GM18498 (cell line): ENCODE measurements around the gene KCNC1.

Source experiments
- ATAC-seq: cut with Tn5 transposase; IDR thresholded peaks from one replicate; pipeline ENCODE4 v1.9.1; 2021; ENCODE audit warnings: mild to moderate bottlenecking, moderate library complexity; ENCODE audit not compliant: unreplicated experiment

Gene KCNC1

DNA sequence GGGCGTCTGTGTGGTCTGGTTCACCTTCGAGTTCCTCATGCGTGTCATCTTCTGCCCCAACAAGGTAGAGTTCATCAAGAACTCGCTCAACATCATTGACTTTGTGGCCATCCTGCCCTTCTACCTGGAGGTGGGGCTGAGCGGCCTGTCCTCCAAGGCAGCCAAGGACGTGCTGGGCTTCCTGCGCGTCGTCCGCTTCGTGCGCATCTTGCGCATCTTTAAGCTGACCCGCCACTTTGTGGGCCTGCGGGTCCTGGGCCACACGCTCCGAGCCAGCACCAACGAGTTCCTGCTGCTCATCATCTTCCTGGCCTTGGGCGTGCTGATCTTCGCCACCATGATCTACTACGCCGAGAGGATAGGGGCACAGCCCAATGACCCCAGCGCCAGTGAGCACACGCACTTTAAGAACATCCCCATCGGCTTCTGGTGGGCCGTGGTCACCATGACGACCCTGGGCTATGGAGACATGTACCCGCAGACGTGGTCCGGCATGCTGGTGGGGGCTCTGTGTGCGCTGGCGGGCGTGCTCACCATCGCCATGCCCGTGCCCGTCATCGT is 37.3 kb downstream of the KCNC1 start:
- ATAC-seq, result no peak

GRCh38 chr11:17772704-17773600 is 38.4 kb downstream of the KCNC1 start:
- ATAC-seq, result no peak

DNA sequence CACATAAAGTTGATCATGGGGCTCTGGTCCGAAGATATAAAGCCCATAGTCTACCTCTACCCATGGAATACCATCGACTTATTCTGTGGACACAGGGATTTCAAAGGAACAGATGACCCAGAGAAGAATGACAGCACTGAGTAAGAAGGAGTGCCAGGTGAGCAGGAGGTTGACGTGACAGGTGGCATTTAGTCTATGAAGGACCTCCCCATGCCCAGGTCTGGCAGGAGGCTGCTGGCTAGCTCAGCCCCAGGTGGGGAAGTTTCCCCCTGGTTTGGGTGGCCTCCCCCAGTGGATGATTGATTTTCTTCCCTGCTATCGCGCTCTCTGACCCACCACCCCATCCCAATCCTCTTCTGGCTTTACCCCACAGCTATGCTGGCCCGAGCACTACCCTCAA is 39.1 kb downstream of the KCNC1 start:
- no peak for ATAC-seq

DNA sequence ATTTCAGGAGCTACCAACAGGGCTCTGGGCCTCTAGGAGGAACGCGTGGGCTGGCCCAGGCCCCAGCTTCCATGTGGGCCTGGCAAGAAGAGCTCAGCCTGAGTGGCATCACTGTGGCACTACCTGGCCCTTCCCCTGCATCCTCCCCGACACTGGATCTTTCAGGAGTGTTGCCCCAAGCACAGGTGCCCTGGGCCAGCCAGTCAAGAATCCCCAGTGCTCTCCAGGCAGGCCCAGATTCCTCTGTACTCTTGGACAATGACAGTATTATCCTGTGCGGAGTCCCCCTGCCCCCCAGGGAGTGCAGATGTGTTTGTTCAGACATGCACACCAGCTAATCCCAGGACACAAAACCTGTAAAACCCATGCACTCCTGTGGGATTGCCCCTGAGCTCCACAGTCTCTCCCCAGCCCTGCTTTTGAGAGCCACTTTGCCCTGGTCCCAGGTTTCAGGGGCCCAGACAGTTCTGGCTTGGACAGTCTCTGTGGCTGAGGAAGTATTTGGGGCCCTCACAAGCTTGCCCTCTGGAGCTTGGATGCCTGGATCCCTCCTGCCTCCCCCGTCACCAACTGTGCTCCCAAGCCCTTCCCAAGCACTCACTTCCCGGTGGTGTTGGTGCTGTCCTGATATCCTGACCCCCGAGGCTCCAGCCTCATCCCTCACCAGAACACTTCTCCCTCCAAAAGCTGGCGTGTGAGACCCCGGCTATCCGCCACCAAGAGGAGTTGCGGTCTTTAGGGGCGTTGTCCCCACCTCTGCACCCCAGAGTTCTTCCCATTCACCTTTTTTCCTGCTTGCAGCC is 39.9 kb downstream of the KCNC1 start:
- no peak for ATAC-seq

DNA sequence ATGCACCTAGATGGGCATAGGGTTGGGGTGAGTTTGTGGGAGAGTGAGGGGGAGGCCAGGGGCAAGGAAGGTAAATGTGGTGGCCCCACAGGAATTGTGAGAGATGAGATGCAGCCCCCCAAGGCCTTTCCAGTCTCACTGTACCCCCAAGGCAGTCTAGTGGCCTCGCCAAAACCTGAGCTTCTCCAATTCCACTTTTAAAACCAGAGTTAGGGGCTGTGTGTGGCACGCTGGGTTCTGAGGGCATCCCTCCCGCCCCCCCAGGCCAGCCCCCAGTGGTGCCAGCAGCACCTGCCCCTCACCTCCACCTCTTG is 40.4 kb downstream of the KCNC1 start:
- ATAC-seq, result no peak

- no peak for ATAC-seq
Measured at GRCh38 chr11:17775507-17776211, 41.1 kb downstream of the KCNC1 start.

GRCh38 chr11:17776212-17776875 is 41.8 kb downstream of the KCNC1 start:
- ATAC-seq, result no peak

- ATAC-seq, result no peak
Measured at GRCh38 chr11:17777086-17777737, 42.6 kb downstream of the KCNC1 start.

- no peak for ATAC-seq
Measured at GRCh38 chr11:17777738-17778091, 43.1 kb downstream of the KCNC1 start.

GRCh38 chr11:17778352-17778751 is 43.8 kb downstream of the KCNC1 start:
- ATAC-seq, result no peak

DNA sequence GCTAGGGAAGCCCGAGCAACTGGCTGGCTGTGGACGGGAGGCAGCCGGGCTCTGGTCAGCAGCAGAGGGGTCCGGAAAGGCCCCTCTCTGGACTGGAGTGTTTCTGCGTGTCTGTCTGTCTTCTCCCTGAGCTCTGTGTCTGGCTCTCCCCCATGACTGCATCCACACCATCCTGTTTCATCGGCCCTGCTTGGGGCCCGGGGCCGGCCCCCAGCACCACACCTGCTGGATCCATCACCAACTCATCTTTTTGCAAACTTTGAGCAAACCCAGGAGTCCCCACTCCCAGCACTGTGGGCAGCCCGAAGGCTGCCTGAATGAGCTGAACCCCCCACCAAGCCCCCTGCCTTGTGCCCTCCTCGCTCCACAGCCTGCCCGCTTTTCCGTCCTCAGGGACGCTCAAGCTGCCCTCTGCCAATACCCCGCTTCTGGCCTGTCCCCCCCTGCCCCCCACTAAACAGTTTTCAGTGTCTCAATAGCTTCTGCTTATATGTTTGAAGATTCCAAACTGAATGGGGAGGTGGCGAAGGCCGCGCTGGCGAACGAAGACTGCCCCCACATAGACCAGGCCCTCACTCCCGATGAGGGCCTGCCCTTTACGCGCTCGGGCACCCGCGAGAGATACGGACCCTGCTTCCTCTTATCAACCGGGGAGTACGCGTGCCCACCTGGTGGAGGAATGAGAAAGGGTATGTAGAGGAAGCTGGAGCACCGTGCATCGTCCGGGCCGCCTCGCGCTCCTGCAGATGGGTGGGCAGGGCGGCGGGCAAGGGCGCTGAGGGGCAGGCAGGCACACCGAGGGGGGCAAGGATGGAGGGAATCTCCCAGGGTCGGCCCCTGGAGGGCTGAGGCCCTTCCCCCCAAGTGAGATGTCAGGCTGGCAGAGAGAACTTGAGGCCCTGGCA is 44.6 kb downstream of the KCNC1 start:
- ATAC-seq, result no peak

DNA sequence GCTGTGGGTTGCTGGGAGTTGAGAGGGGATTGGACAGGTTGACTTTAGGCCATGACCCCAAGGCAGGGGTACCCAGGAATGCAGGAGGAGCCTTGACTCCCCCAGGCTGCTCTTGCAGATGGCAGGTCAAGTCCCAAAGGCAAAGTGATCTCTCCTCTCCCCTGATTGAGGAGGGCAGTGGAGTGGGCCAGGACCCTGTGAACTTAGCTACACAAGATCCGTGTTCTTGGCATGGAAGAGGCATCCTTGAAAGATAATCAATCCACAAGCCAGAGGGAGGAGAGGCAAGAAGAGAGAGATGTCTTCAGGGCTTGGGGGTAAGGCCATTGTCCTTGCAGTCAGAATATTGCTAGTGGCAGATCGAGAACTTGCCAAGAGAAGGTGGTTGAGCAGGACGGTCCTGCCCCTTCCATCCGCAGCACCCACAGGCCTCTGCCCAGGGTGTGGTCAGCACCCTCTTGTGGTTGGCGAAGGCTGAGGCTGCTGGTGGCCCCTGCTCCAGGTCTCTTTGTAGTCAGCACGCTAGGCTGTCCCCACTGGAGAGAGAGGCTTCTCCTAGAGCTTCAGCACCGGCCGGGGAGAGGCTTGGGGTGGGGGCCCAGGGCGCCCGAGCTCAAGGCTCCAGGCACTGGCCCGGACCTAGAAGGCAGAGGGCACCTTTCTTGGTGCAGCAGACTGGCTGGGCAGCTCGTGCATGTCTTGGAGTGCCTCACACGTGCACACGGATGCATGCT is 45.4 kb downstream of the KCNC1 start:
- ATAC-seq, result no peak

DNA sequence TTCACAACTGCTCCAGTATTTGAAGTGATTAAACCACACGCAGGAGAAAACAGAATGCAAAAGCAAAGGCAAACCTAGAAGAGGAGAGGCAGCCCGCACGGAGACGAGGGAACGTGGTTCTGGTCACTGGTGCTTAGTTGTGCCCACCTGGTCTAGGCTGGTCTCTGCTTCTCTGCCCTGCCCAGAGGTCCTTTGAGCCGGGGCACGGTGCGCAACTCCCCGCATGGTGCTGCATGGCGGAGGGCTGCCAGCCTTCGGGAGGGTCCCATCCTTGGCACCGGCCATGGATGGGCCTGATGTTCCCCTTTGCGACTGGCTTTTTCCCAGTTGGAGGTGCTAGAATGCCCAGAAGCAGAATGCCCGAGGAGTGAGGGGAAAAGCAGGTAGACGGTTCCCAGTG is 46.1 kb downstream of the KCNC1 start:
- no peak for ATAC-seq

DNA sequence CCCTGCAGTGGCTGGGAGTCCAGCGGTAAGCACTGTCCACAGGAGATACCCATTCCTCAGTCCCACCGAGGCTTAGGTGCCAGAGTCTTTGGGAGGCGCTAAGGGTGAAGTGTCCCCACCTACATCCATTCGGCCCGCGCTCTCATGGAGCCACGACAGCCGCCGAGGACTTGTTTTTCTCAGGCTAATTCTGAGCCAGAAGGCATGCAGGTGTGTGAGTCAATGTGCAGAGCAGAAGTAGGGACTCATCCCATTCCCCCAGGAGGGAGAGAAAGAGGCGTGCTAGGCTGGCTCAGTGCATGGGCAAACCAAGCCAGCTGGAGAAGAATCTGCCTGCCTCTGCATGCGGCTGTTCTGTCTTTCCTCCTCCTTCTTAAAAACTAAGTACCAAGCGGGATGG is 46.6 kb downstream of the KCNC1 start:
- ATAC-seq, result no peak

DNA sequence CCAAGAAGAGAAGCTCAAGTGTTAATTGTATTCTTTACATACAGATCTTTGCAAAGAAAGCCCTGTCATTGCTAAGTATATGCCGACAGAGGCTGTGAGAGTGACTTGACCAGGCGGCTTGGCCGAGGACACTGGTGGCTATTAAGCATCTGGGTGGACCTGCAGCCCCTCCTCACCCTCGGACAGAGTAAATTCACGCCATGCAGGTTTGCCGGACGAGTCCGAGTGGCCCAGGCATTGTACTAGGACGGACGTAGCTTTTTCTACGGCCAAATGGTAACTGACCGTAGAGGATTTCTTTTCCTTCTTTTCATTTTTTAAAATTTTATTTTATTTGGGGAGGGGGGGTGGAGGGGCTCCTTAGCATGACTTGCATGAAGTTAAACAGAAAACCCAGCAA is 47.0 kb downstream of the KCNC1 start:
- ATAC-seq, result no peak

DNA sequence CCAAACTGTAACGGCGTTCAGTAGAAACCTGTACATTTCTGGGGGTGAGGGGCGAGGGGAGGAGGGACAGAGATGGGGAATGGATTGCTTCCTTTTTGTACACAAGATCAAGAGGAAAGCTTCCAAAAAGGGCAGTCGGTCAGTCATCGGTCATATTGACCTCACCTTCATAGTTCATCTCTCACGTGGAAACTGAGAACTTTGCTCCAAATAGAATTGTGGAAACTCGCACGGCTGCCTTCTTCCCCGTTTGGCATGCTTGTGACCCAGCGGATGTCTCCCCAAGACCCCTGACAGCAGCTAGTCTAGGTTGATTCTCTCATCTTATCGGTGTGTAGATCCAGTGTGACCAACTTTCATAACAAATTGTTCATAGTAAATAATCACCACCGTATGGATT is 47.6 kb downstream of the KCNC1 start:
- no peak for ATAC-seq

- ATAC-seq, result no peak
Measured at GRCh38 chr11:17782603-17783337, 48.2 kb downstream of the KCNC1 start.

GRCh38 chr11:17783878-17784277 is 49.3 kb downstream of the KCNC1 start:
- ATAC-seq, result no peak
